Measurements from ENCODE around the gene STXBP4.

The STXBP4 gene

DNA sequence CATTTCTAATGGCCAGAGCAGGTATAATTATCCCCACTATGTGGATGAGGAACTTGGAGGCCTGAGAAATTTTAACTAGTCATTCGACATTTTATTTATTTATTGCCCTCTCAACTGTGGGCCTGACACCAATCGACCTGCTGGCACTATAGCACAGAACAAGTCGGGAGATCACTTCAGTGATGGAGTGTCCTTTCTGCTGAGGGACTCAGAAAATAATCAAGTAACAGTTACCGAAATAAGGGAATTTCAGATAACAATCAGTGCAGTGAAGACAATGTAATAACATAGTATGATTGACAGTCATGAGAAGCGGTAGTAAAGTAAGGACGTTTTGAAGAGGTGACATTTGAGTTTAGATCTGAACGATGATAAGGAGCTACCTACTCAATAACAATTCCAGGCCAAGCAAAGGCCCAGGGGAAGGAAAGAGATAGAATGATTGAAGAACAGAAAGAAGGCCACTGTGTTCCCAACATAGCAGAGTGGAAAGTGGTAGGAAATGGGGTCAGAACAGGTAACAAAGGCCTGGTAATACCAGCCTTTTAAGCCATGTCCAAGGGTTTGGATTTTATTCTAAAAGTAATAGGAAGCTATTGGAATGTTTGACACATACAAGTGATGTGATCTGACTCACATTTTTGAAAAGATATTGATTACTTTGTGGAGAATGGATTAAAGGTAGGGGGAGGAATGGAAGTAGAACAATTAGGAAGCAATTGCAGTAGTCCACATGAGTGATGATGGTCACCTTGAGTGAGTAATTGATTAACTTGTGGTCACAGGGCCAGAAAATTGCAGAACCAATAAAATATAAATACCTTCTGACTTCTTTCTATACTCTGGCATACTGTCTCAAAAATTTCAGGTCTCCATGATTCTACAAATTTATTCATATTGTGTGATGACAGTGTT is 1.4 kb downstream of the STXBP4 start:
- ATAC-seq, result no peak
- TF ChIP-seq, protein P1, sequence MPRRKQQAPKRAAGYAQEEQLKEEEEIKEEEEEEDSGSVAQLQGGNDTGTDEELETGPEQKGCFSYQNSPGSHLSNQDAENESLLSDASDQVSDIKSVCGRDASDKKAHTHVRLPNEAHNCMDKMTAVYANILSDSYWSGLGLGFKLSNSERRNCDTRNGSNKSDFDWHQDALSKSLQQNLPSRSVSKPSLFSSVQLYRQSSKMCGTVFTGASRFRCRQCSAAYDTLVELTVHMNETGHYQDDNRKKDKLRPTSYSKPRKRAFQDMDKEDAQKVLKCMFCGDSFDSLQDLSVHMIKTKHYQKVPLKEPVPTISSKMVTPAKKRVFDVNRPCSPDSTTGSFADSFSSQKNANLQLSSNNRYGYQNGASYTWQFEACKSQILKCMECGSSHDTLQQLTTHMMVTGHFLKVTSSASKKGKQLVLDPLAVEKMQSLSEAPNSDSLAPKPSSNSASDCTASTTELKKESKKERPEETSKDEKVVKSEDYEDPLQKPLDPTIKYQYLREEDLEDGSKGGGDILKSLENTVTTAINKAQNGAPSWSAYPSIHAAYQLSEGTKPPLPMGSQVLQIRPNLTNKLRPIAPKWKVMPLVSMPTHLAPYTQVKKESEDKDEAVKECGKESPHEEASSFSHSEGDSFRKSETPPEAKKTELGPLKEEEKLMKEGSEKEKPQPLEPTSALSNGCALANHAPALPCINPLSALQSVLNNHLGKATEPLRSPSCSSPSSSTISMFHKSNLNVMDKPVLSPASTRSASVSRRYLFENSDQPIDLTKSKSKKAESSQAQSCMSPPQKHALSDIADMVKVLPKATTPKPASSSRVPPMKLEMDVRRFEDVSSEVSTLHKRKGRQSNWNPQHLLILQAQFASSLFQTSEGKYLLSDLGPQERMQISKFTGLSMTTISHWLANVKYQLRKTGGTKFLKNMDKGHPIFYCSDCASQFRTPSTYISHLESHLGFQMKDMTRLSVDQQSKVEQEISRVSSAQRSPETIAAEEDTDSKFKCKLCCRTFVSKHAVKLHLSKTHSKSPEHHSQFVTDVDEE (CRISPR knock-in tag; IDR thresholded peaks at IDR 0.05), result no peak
- TF ChIP-seq TOX (CRISPR knock-in tag; IDR thresholded peaks at IDR 0.05; ENCODE audit: borderline replicate concordance) (no peak), ZNF8 (CRISPR knock-in tag; IDR thresholded peaks at IDR 0.05) (no peak), OSR1 (CRISPR knock-in tag; IDR thresholded peaks at IDR 0.05) (no peak), ZFP30 (CRISPR knock-in tag; IDR thresholded peaks at IDR 0.05) (no peak), ISL1 (CRISPR knock-in tag; IDR thresholded peaks at IDR 0.05) (no peak), ZC3H10 (CRISPR knock-in tag; IDR thresholded peaks at IDR 0.05) (no peak), ZNF565 (CRISPR knock-in tag; conservative IDR thresholded peaks at IDR 0.05; ENCODE audit: low read depth) (no peak), ZNF70 (CRISPR knock-in tag; IDR thresholded peaks at IDR 0.05) (no peak), TCF4 (CRISPR knock-in tag; IDR thresholded peaks at IDR 0.05; ENCODE audit: borderline replicate concordance) (no peak), GLIS3 (CRISPR knock-in tag; IDR thresholded peaks at IDR 0.05) (no peak), ESRRG (CRISPR knock-in tag; IDR thresholded peaks at IDR 0.05) (no peak)
- TF ChIP-seq, protein P2, sequence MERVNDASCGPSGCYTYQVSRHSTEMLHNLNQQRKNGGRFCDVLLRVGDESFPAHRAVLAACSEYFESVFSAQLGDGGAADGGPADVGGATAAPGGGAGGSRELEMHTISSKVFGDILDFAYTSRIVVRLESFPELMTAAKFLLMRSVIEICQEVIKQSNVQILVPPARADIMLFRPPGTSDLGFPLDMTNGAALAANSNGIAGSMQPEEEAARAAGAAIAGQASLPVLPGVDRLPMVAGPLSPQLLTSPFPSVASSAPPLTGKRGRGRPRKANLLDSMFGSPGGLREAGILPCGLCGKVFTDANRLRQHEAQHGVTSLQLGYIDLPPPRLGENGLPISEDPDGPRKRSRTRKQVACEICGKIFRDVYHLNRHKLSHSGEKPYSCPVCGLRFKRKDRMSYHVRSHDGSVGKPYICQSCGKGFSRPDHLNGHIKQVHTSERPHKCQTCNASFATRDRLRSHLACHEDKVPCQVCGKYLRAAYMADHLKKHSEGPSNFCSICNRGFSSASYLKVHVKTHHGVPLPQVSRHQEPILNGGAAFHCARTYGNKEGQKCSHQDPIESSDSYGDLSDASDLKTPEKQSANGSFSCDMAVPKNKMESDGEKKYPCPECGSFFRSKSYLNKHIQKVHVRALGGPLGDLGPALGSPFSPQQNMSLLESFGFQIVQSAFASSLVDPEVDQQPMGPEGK (CRISPR knock-in tag; IDR thresholded peaks at IDR 0.05; ENCODE audit: borderline replicate concordance), result no peak

GRCh38 chr17:54971147-54971546 is 2.6 kb downstream of the STXBP4 start:
- ATAC-seq, result no peak
- TF ChIP-seq, protein P3, sequence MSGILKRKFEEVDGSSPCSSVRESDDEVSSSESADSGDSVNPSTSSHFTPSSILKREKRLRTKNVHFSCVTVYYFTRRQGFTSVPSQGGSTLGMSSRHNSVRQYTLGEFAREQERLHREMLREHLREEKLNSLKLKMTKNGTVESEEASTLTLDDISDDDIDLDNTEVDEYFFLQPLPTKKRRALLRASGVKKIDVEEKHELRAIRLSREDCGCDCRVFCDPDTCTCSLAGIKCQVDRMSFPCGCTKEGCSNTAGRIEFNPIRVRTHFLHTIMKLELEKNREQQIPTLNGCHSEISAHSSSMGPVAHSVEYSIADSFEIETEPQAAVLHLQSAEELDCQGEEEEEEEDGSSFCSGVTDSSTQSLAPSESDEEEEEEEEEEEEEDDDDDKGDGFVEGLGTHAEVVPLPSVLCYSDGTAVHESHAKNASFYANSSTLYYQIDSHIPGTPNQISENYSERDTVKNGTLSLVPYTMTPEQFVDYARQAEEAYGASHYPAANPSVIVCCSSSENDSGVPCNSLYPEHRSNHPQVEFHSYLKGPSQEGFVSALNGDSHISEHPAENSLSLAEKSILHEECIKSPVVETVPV (CRISPR knock-in tag; IDR thresholded peaks at IDR 0.05), result no peak
- no peak for TF ChIP-seq PPARA (CRISPR knock-in tag; IDR thresholded peaks at IDR 0.05; ENCODE audit: borderline replicate concordance)
- TF ChIP-seq TOX (CRISPR knock-in tag; IDR thresholded peaks at IDR 0.05; ENCODE audit: borderline replicate concordance), result no peak
- no peak for TF ChIP-seq GLIS3 (CRISPR knock-in tag; IDR thresholded peaks at IDR 0.05)
- TF ChIP-seq ZFP30 (CRISPR knock-in tag; IDR thresholded peaks at IDR 0.05), result no peak
- no peak for TF ChIP-seq ZFP3 (CRISPR knock-in tag; IDR thresholded peaks at IDR 0.05)
- TF ChIP-seq ZNF8 (CRISPR knock-in tag; IDR thresholded peaks at IDR 0.05), result no peak
- no peak for TF ChIP-seq ZNF70 (CRISPR knock-in tag; IDR thresholded peaks at IDR 0.05)
- no peak for TF ChIP-seq ESRRG (CRISPR knock-in tag; IDR thresholded peaks at IDR 0.05)
- TF ChIP-seq ARNTL (CRISPR knock-in tag; IDR thresholded peaks at IDR 0.05; ENCODE audit: borderline replicate concordance, low read depth), result no peak
- TF ChIP-seq, protein P4, sequence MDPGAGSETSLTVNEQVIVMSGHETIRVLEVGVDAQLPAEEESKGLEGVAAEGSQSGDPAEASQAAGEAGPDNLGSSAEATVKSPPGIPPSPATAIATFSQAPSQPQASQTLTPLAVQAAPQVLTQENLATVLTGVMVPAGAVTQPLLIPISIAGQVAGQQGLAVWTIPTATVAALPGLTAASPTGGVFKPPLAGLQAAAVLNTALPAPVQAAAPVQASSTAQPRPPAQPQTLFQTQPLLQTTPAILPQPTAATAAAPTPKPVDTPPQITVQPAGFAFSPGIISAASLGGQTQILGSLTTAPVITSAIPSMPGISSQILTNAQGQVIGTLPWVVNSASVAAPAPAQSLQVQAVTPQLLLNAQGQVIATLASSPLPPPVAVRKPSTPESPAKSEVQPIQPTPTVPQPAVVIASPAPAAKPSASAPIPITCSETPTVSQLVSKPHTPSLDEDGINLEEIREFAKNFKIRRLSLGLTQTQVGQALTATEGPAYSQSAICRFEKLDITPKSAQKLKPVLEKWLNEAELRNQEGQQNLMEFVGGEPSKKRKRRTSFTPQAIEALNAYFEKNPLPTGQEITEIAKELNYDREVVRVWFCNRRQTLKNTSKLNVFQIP (CRISPR knock-in tag; IDR thresholded peaks at IDR 0.05; ENCODE audit: borderline replicate concordance, low read depth), result no peak

DNA sequence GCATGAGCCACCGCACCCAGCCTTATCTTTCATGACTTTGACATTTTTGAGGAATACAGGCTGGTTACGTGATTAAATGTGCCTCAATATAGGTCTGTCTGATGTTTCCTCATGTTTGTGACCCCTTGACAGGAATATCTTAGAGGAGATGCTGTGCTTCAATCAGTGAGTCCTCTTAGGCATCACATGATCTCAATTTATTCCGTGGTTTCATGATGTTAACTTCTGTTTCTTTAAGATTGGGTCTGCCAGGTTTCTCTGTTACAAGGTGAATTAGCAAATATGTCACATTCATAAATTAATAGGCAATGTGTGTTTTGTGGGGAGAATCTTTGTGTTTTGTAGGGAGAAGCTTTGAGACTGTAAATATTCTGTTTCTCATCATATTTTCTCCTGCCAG is 3.3 kb downstream of the STXBP4 start:
- no peak for ATAC-seq

More for the DNA sequence above, 3.3 kb downstream of the STXBP4 start:
- no peak for TF ChIP-seq CSDC2 (CRISPR knock-in tag; IDR thresholded peaks at IDR 0.05)
- TF ChIP-seq, protein P3 (CRISPR knock-in tag; IDR thresholded peaks at IDR 0.05), result no peak
- TF ChIP-seq ZNF8 (CRISPR knock-in tag; IDR thresholded peaks at IDR 0.05), result no peak
- TF ChIP-seq PPARA (CRISPR knock-in tag; IDR thresholded peaks at IDR 0.05; ENCODE audit: borderline replicate concordance), result no peak
- no peak for TF ChIP-seq ISL1 (CRISPR knock-in tag; IDR thresholded peaks at IDR 0.05)
- no peak for TF ChIP-seq ZFP3 (CRISPR knock-in tag; IDR thresholded peaks at IDR 0.05)
- TF ChIP-seq SNAI2 (CRISPR knock-in tag; IDR thresholded peaks at IDR 0.05), result no peak
- no peak for TF ChIP-seq ARNTL (CRISPR knock-in tag; IDR thresholded peaks at IDR 0.05; ENCODE audit: borderline replicate concordance, low read depth)
- TF ChIP-seq TOX (CRISPR knock-in tag; IDR thresholded peaks at IDR 0.05; ENCODE audit: borderline replicate concordance), result no peak
- TF ChIP-seq RARB (CRISPR knock-in tag; IDR thresholded peaks at IDR 0.05), result no peak
- no peak for TF ChIP-seq ZC3H10 (CRISPR knock-in tag; IDR thresholded peaks at IDR 0.05)
- TF ChIP-seq ZFP30 (CRISPR knock-in tag; IDR thresholded peaks at IDR 0.05), result no peak
- TF ChIP-seq, protein P2 (CRISPR knock-in tag; IDR thresholded peaks at IDR 0.05; ENCODE audit: borderline replicate concordance), result no peak
- TF ChIP-seq ESRRG (CRISPR knock-in tag; IDR thresholded peaks at IDR 0.05), result no peak
- TF ChIP-seq OSR1 (CRISPR knock-in tag; IDR thresholded peaks at IDR 0.05), result no peak
- TF ChIP-seq GLIS3 (CRISPR knock-in tag; IDR thresholded peaks at IDR 0.05), result no peak
